Activated T-cell treated with anti-CD3 and anti-CD28 coated beads, Interleukin-2, amount 50 U/mL, for 4 hours (primary cell): ENCODE results near the gene GABRR3. TPM values are rescaled to one million over a fixed set of nuclear protein-coding genes. Genes with fewer than 3 reads are reported as not detected.
A peak's percentile ranks its signal among the peaks of the same experiment; 100 is the strongest.

Experiments
- ATAC-seq, 2 donors: fragments of 200-7000 bp; cut with Tn5 transposase; one replicate each; pipeline ENCODE4 v1.10.0; 2021
- DNase-seq: peaks from one replicate; pipeline ENCODE4 v3.0.0-alpha.2; 2020
- H3K27me3 Mint-ChIP-seq: one replicate; pipeline ENCODE4 v1.8.0; 2021; ENCODE audit warnings: low read depth, mixed read lengths
- H3K36me3 Mint-ChIP-seq: one replicate; pipeline ENCODE4 v1.8.0; 2022; ENCODE audit warnings: mixed read lengths; ENCODE audit not compliant: insufficient read depth
- H3K4me1 Mint-ChIP-seq: one replicate; pipeline ENCODE4 v1.8.0; 2021; ENCODE audit warnings: low read depth, mixed read lengths
- H3K4me3 Mint-ChIP-seq: one replicate; pipeline ENCODE4 v1.8.0; 2021; ENCODE audit warnings: mild to moderate bottlenecking, moderate library complexity, mixed read lengths
- H3K9me3 Mint-ChIP-seq: one replicate; pipeline ENCODE4 v1.8.0; 2021; ENCODE audit warnings: mixed read lengths
- total RNA-seq, 3 donors: library from RNA; stranded (reverse); gene quantifications; one replicate each; pipeline ENCODE4 v1.2.1, GENCODE V29; 2021

Gene GABRR3
- total RNA-seq, 3 donors from 2014 or later = not detected

- peaks cover 14% of the 10 kb centered on the region for H3K4me1 Mint-ChIP-seq
- H3K27me3 Mint-ChIP-seq = peaks cover 5% of the 10 kb centered on the region
- ATAC-seq (no peak), DNase-seq (no peak)
- no peaks in the 10 kb centered on the region for H3K9me3 Mint-ChIP-seq
- no peaks in the 10 kb centered on the region for H3K36me3 Mint-ChIP-seq
- H3K4me3 Mint-ChIP-seq = no peak overlapping the region
These were observed 2.2 kb downstream of the GABRR3 start for GRCh38 chr3:98032904-98033303.

DNA sequence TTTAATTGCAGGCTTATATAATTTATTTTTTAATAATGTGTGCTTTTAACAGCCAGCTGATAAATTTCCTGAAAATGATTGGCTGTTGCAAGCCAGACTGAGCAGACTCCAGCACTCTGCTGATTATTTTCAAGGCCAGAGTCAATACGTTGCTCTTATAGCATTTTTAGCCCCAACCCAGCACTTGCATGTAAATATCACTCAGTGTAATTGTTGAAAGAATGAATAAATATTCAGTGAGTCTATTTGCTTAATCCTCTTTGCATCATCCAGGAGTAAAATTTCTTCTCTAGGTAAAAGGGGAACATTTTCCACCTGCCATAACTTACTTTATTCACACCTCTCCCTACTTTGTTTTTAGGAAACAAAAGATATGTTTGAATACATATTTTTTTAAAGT lies 2.9 kb downstream of the GABRR3 start:
- Mint-ChIP-seq H3K36me3 (no peaks in the 10 kb centered on the region), H3K4me1 (peaks cover 14% of the 10 kb centered on the region), H3K27me3 (peaks cover 5% of the 10 kb centered on the region)

DNA sequence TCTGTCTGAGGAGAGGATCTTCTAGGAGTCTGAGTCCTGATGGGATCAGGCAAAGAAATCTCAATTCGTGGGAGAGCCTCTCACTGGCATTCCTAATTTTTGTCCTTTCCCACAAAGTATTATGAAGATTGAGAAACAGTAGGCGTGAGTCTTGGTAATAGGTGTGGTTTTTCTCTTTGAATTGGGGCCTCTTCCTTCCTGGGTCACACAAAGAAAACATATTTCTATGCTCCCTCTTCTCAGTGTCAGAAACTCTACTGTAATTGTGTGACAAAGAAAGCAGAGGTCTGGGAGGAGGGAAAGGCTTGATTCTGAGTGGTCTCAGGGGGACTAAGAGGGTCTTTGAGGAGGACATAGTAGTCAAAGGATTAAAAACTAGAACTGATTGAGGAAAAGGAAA lies 6.0 kb downstream of the GABRR3 start:
- ATAC-seq (peak in 1 of 2 donors; percentile 41), DNase-seq (no peak)
- peak overlapping the region; percentile 57 for H3K4me3 Mint-ChIP-seq
- no peaks in the 10 kb centered on the region for H3K27me3 Mint-ChIP-seq
- H3K9me3 Mint-ChIP-seq = no peaks in the 10 kb centered on the region
- peaks cover 14% of the 10 kb centered on the region for H3K4me1 Mint-ChIP-seq
- H3K36me3 Mint-ChIP-seq = no peaks in the 10 kb centered on the region

More for the DNA sequence above, 2.9 kb downstream of the GABRR3 start:
- DNase-seq (no peak), ATAC-seq (no peak)
- no peaks in the 10 kb centered on the region for H3K9me3 Mint-ChIP-seq
- H3K4me3 Mint-ChIP-seq = no peak overlapping the region

DNA sequence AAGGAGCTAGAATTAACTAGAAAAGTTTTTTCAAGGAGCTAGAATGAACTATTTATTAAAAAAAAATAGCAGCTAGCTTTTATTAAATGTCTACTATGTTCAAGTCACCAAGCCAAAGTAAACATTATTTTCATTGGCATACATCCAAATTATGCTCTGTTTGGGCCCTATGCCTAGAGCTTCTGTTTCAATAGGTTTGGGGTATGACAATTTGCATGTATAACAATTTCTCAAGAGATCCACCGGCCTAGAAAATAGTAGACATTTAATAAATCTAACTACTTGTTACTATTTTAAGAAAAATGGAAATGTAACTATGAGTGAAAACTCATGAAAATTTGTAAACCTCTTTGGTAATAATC lies 8.0 kb downstream of the GABRR3 start:
- ATAC-seq (no peak), DNase-seq (no peak)
- Mint-ChIP-seq H3K9me3 (no peaks in the 10 kb centered on the region), H3K36me3 (no peaks in the 10 kb centered on the region), H3K4me3 (no peak overlapping the region), H3K27me3 (peaks cover 3% of the 10 kb centered on the region), H3K4me1 (peaks cover 18% of the 10 kb centered on the region)

GRCh38 chr3:98026425-98027084 lies 8.6 kb downstream of the GABRR3 start:
- ATAC-seq (no peak), DNase-seq (no peak)
- H3K27me3 Mint-ChIP-seq = peaks cover 3% of the 10 kb centered on the region
- H3K4me3 Mint-ChIP-seq = no peak overlapping the region
- H3K36me3 Mint-ChIP-seq = no peaks in the 10 kb centered on the region
- H3K4me1 Mint-ChIP-seq = peaks cover 18% of the 10 kb centered on the region
- no peaks in the 10 kb centered on the region for H3K9me3 Mint-ChIP-seq

GRCh38 chr3:98025392-98025945 lies 9.6 kb downstream of the GABRR3 start:
- Mint-ChIP-seq H3K9me3 (no peaks in the 10 kb centered on the region), H3K27me3 (peaks cover 3% of the 10 kb centered on the region), H3K36me3 (no peaks in the 10 kb centered on the region), H3K4me1 (peaks cover 18% of the 10 kb centered on the region), H3K4me3 (no peak overlapping the region)
- DNase-seq = no peak
- no peak for ATAC-seq

GRCh38 chr3:98022978-98023820 lies 11.9 kb downstream of the GABRR3 start:
- peaks cover 4% of the 10 kb centered on the region for H3K4me1 Mint-ChIP-seq
- H3K9me3 Mint-ChIP-seq = no peaks in the 10 kb centered on the region
- peak; percentile 96 for DNase-seq
- H3K27me3 Mint-ChIP-seq = peaks cover 3% of the 10 kb centered on the region
- H3K36me3 Mint-ChIP-seq = no peaks in the 10 kb centered on the region
- peak; percentile 73 to 77 for ATAC-seq
- no peak overlapping the region for H3K4me3 Mint-ChIP-seq

- H3K9me3 Mint-ChIP-seq = no peaks in the 10 kb centered on the region
- peaks cover 3% of the 10 kb centered on the region for H3K27me3 Mint-ChIP-seq
- H3K4me3 Mint-ChIP-seq = no peak overlapping the region
- no peaks in the 10 kb centered on the region for H3K36me3 Mint-ChIP-seq
- ATAC-seq (no peak), DNase-seq (no peak)
- H3K4me1 Mint-ChIP-seq = peaks cover 4% of the 10 kb centered on the region
These were observed 13.1 kb downstream of the GABRR3 start for GRCh38 chr3:98021830-98022560.

DNA sequence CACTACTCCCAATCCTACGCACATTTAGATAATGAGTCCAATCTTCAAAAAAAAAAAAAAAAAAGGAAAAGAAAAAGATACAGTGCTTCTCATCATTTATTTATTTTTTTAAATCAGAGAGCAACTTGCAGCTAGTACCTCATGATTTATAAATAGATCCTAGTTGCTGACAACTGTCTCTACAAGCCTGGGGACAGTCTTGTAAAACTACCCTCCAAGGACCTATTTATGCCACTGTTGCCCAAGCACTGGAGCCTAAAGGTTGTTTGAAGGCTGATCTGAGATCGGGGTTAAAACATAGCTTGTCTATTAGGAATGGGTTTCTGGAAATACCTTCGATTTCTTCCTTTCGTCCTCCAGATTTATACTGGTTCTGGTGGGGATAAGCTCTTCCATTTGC lies 14.7 kb downstream of the GABRR3 start:
- Mint-ChIP-seq H3K4me1 (peaks cover 4% of the 10 kb centered on the region), H3K4me3 (no peak overlapping the region), H3K36me3 (no peaks in the 10 kb centered on the region), H3K27me3 (peaks cover 3% of the 10 kb centered on the region), H3K9me3 (no peaks in the 10 kb centered on the region)
- ATAC-seq (no peak), DNase-seq (no peak)

DNA sequence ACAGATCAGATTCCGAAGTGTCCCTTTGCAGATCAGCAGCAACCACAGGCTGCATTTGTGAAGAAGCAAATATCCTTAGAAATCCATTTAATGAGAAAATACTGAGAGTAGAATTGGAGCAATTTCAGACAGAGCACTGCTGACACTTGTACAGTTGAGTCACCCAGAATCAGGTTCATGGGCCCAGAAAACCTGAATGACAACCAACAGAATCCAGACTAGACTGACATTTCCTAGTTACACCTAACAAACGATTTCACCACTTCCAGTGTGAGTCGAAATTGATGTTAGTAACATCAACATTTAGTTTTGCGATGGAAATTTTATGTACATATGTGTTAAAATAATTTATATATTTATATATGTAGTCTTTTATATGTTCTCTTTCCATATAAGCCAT lies 16.8 kb downstream of the GABRR3 start:
- H3K27me3 Mint-ChIP-seq = peaks cover 3% of the 10 kb centered on the region
- no peaks in the 10 kb centered on the region for H3K9me3 Mint-ChIP-seq
- no peaks in the 10 kb centered on the region for H3K36me3 Mint-ChIP-seq
- peaks cover 3% of the 10 kb centered on the region for H3K4me1 Mint-ChIP-seq
- no peak overlapping the region for H3K4me3 Mint-ChIP-seq
- no peak for ATAC-seq
- DNase-seq = no peak

- Mint-ChIP-seq H3K27me3 (no peaks in the 10 kb centered on the region), H3K9me3 (no peaks in the 10 kb centered on the region), H3K4me1 (no peaks in the 10 kb centered on the region), H3K4me3 (no peak overlapping the region), H3K36me3 (no peaks in the 10 kb centered on the region)
- no peak for DNase-seq
- ATAC-seq = no peak
These were observed 20.9 kb downstream of the GABRR3 start for GRCh38 chr3:98014268-98014585.

- Mint-ChIP-seq H3K9me3 (no peaks in the 10 kb centered on the region), H3K36me3 (no peaks in the 10 kb centered on the region), H3K4me3 (no peak overlapping the region), H3K4me1 (no peaks in the 10 kb centered on the region), H3K27me3 (no peaks in the 10 kb centered on the region)
- ATAC-seq (no peak), DNase-seq (no peak)
These were observed 21.5 kb downstream of the GABRR3 start for GRCh38 chr3:98013411-98014267.

DNA sequence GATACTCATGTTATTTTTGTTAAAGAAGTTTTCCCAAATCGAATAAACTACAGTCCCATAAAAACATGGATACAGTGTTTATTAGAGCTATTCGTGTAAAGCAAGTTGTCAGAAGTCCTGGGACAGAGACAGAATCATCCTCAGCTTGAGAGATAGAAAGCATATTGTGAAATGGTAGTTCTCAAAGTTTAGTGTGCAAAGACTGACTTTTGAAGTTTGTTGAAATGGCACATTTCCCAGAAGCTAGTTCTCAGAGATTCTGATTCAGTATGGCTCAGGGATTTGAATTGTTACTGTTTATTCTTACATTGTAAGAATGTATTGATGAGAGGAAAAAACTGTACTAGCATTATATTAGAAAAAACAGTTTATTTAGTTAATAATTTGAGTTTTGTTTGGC lies 22.1 kb downstream of the GABRR3 start:
- ATAC-seq (no peak), DNase-seq (no peak)
- H3K4me1 Mint-ChIP-seq = no peaks in the 10 kb centered on the region
- H3K9me3 Mint-ChIP-seq = no peaks in the 10 kb centered on the region
- H3K27me3 Mint-ChIP-seq = no peaks in the 10 kb centered on the region
- no peaks in the 10 kb centered on the region for H3K36me3 Mint-ChIP-seq
- H3K4me3 Mint-ChIP-seq = no peak overlapping the region
